Measurements from ENCODE around the gene ZNF593. TPM values are rescaled to one million over a fixed set of nuclear protein-coding genes. Genes with fewer than 3 reads are reported as not detected.

Gene ZNF593
- total RNA-seq, 1 experiment from 2014 or later, result 62.3 TPM

- POLR2A ChIA-PET (ENCODE audit: low non-redundant PET), result no interaction called here
Measured at GRCh38 chr1:26164861-26165842, 4.6 kb upstream of the ZNF593 start.

DNA sequence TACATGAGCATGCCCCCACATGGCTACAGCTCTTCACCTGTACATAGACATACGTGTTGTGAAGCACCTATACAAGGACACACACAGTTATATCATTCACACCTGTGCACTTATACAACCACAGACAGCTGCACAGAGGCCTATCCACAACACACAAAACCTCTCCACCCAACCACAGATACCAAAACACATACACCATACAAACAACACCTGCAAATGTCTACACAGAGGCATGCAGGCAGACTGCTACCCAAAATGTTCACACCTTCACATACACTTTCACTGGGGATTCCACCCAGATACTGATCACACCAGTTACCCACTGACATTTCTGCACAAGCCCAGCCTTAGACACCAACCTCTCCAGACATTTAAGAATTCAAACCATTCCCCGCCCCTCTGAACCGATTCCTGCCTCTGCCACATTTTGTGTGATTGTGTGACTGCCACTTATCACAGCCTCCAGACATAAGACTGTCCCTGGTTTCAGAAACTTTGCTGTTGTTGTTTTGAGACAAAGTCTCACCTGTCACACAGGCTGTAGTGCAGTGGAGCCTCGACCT is 2.9 kb upstream of the ZNF593 start:
- BruUV-seq (replicated peaks), result no TSS peak
- ChIA-PET CTCF (no interaction called here), POLR2A (ENCODE audit: low non-redundant PET) (no interaction called here)
- Histone ChIP-seq H3K4me3 (ENCODE audit: low read depth, low read length, poor library complexity, severe bottlenecking) (no peak overlapping the region), H3K27ac (ENCODE audit: low read depth, low read length, poor library complexity, severe bottlenecking) (no peak overlapping the region), H3K4me1 (ENCODE audit: insufficient read depth, low read length, poor library complexity, severe bottlenecking) (peaks cover 26% of the 10 kb centered on the region), H3K9me3 (ENCODE audit: low read depth, low read length, poor library complexity, severe bottlenecking) (no peaks in the 10 kb centered on the region), H3K27me3 (replicated peaks; ENCODE audit: insufficient read depth, low read depth, low read length, poor library complexity) (no peaks in the 10 kb centered on the region), H3K36me3 (ENCODE audit: insufficient read depth, low read length, poor library complexity, severe bottlenecking) (peaks cover 4% of the 10 kb centered on the region)
- DNase-seq (ENCODE audit: low spot score), result no peak
- intact Hi-C loops (cut with micrococcal nuclease; ENCODE audit: unreplicated experiment), result loop anchor here (5.0 kb wide), 1 partner anchor 156 kb away; no protein-coding TSS in a partner anchor
- no peak for TF ChIP-seq EZH2 (IDR thresholded peaks at IDR 0.05; ENCODE audit: borderline replicate concordance, low read depth, low read length, poor library complexity, severe bottlenecking)

More at GRCh38 chr1:26164861-26165842, 4.6 kb upstream of the ZNF593 start:
- CTCF ChIA-PET, result interaction anchor here (0.6 kb wide), 1 partner anchor 155 kb away, joined by 10 read pairs; no protein-coding TSS in a partner anchor
- Histone ChIP-seq H3K9me3 (ENCODE audit: low read depth, low read length, poor library complexity, severe bottlenecking) (no peaks in the 10 kb centered on the region), H3K27me3 (replicated peaks; ENCODE audit: insufficient read depth, low read depth, low read length, poor library complexity) (no peaks in the 10 kb centered on the region), H3K4me1 (ENCODE audit: insufficient read depth, low read length, poor library complexity, severe bottlenecking) (peaks cover 30% of the 10 kb centered on the region), H3K27ac (ENCODE audit: low read depth, low read length, poor library complexity, severe bottlenecking) (no peak overlapping the region), H3K4me3 (ENCODE audit: low read depth, low read length, poor library complexity, severe bottlenecking) (no peak overlapping the region), H3K36me3 (ENCODE audit: insufficient read depth, low read length, poor library complexity, severe bottlenecking) (no peaks in the 10 kb centered on the region)
- DNase-seq (ENCODE audit: low spot score), result no peak
- TF ChIP-seq EZH2 (IDR thresholded peaks at IDR 0.05; ENCODE audit: borderline replicate concordance, low read depth, low read length, poor library complexity, severe bottlenecking), result no peak
- no peak for TF ChIP-seq CTCF (conservative IDR thresholded peaks at IDR 0.05; ENCODE audit: low read depth, low read length)
- intact Hi-C loops (cut with micrococcal nuclease; ENCODE audit: unreplicated experiment), result loop anchor here (1.0 to 5.0 kb wide), 2 partner anchors 60 to 157 kb away; no protein-coding TSS in a partner anchor
- no TSS peak for BruUV-seq (replicated peaks)

GRCh38 chr1:26168410-26169197 is 1.1 kb upstream of the ZNF593 start, which contains the start of gene C1orf232:
Gene C1orf232 (minus strand): TSS chr1:26168963. CDS start chr1:26168499, 464 bp downstream.
- ChIA-PET CTCF (interaction anchor here (0.6 to 1.6 kb wide), 2 partner anchors 16 to 112 kb away, joined by 5 to 6 read pairs; no protein-coding TSS in a partner anchor), POLR2A (ENCODE audit: low non-redundant PET) (no interaction called here)
- intact Hi-C loops (cut with micrococcal nuclease; ENCODE audit: unreplicated experiment), result loop anchor here (5.0 kb wide), 1 partner anchor 154 kb away; no protein-coding TSS in a partner anchor
- Histone ChIP-seq H3K9me3 (ENCODE audit: low read depth, low read length, poor library complexity, severe bottlenecking) (no peaks in the 10 kb centered on the region), H3K4me1 (ENCODE audit: insufficient read depth, low read length, poor library complexity, severe bottlenecking) (peaks cover 22% of the 10 kb centered on the region), H3K4me3 (ENCODE audit: low read depth, low read length, poor library complexity, severe bottlenecking) (peak within 1 kb of the TSS; percentile 91), H3K27me3 (replicated peaks; ENCODE audit: insufficient read depth, low read depth, low read length, poor library complexity) (no peaks in the 10 kb centered on the region), H3K36me3 (ENCODE audit: insufficient read depth, low read length, poor library complexity, severe bottlenecking) (peaks cover 4% of the 10 kb centered on the region), H3K27ac (ENCODE audit: low read depth, low read length, poor library complexity, severe bottlenecking) (peak within 1 kb of the TSS; percentile 94)
- TF ChIP-seq EZH2 (IDR thresholded peaks at IDR 0.05; ENCODE audit: borderline replicate concordance, low read depth, low read length, poor library complexity, severe bottlenecking), result no peak
- TF ChIP-seq CTCF (conservative IDR thresholded peaks at IDR 0.05; ENCODE audit: low read depth, low read length), result no peak
- no peak for DNase-seq (ENCODE audit: low spot score)
- no TSS peak for BruUV-seq (replicated peaks)

Measured in A673 (cell line).